GM12875 (cell line): ENCODE data around the gene CNTNAP5.

Experiments used
- H3K4me3 ChIP-seq: one replicate; pipeline ENCODE4 v1.5.1; 2011; ENCODE audit warnings: low read depth, low read length, control low read depth
- CTCF ChIP-seq: IDR thresholded peaks from 2 replicates; pipeline ENCODE4 v1.5.1; 2011; ENCODE audit warnings: low read depth, mild to moderate bottlenecking, control low read depth, inconsistent platforms, low read length, moderate library complexity, borderline replicate concordance; ENCODE audit not compliant: insufficient read depth

Gene CNTNAP5

GRCh38 chr2:124482551-124482950 is 457.5 kb downstream of the CNTNAP5 start:
- H3K4me3 ChIP-seq: no peak overlapping the region
- no peak for TF ChIP-seq CTCF

- H3K4me3 ChIP-seq: no peak overlapping the region
- no peak for TF ChIP-seq CTCF
Measured at GRCh38 chr2:124485659-124486058, 460.6 kb downstream of the CNTNAP5 start.

- H3K4me3 ChIP-seq: no peak overlapping the region
- TF ChIP-seq CTCF: no peak
Measured at GRCh38 chr2:124489686-124490085, 464.6 kb downstream of the CNTNAP5 start.

GRCh38 chr2:124501575-124502152 is 476.6 kb downstream of the CNTNAP5 start:
- no peak for TF ChIP-seq CTCF

GRCh38 chr2:124514236-124514635 is 489.1 kb downstream of the CNTNAP5 start:
- no peak overlapping the region for H3K4me3 ChIP-seq
- TF ChIP-seq CTCF: no peak

More at GRCh38 chr2:124501575-124502152, 476.6 kb downstream of the CNTNAP5 start:
- no peak overlapping the region for H3K4me3 ChIP-seq

- H3K4me3 ChIP-seq: no peak overlapping the region
- no peak for TF ChIP-seq CTCF
Measured at GRCh38 chr2:124520953-124521352, 495.9 kb downstream of the CNTNAP5 start.

- no peak for TF ChIP-seq CTCF
- H3K4me3 ChIP-seq: no peak overlapping the region
Measured at GRCh38 chr2:124523096-124523495, 498.0 kb downstream of the CNTNAP5 start.
